Nephron progenitor cell (in vitro differentiated cells): ENCODE data around the gene FAM83B.

Source experiments
- DNase-seq: peaks from one replicate; pipeline ENCODE4 v3.0.0; 2021
- H3K27ac Mint-ChIP-seq: 2 replicates; pipeline ENCODE4 v1.8.0; 2021; ENCODE audit warnings: mild to moderate bottlenecking, moderate library complexity, mixed read lengths
- H3K27me3 Mint-ChIP-seq: 2 replicates; pipeline ENCODE4 v1.8.0; 2021; ENCODE audit warnings: mild to moderate bottlenecking, low read depth, mixed read lengths; ENCODE audit not compliant: poor library complexity
- H3K36me3 Mint-ChIP-seq: 2 replicates; pipeline ENCODE4 v1.8.0; 2021; ENCODE audit warnings: low read depth, mixed read lengths
- H3K4me1 Mint-ChIP-seq: 2 replicates; pipeline ENCODE4 v1.8.0; 2021; ENCODE audit warnings: mixed read lengths
- H3K4me3 Mint-ChIP-seq: 2 replicates; pipeline ENCODE4 v1.8.0; 2021; ENCODE audit warnings: mild to moderate bottlenecking, moderate library complexity, mixed read lengths
- H3K9me3 Mint-ChIP-seq: 2 replicates; pipeline ENCODE4 v1.8.0; 2021; ENCODE audit warnings: mild to moderate bottlenecking, moderate library complexity, mixed read lengths
- TF ChIP-seq, protein P1 (sequence below): fragments of 200-600 bp; sonication (generic); IDR thresholded peaks from 2 replicates; pipeline ENCODE4 v1.5.0; 2021; ENCODE audit warnings: antibody characterized with exemption

FAM83B gene

DNA sequence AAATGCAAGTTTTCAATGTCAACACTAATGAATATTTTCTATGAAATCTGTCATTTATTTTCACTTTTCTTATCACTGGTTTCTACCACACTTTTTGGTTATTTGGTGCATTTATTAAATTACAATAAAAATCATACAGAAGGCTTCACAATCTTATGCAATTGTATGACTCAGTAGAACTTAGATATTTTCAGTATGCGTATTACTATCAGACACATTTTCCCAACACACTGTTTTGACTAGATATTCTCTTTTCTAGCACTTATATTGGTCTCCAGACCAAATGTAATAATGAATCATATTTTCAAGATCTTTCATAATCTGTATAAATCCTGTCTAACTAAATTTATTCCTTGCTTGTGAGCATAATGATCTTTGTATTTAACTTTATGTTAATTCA, 74.1 kb downstream of the FAM83B start:
- TF ChIP-seq, protein P1, sequence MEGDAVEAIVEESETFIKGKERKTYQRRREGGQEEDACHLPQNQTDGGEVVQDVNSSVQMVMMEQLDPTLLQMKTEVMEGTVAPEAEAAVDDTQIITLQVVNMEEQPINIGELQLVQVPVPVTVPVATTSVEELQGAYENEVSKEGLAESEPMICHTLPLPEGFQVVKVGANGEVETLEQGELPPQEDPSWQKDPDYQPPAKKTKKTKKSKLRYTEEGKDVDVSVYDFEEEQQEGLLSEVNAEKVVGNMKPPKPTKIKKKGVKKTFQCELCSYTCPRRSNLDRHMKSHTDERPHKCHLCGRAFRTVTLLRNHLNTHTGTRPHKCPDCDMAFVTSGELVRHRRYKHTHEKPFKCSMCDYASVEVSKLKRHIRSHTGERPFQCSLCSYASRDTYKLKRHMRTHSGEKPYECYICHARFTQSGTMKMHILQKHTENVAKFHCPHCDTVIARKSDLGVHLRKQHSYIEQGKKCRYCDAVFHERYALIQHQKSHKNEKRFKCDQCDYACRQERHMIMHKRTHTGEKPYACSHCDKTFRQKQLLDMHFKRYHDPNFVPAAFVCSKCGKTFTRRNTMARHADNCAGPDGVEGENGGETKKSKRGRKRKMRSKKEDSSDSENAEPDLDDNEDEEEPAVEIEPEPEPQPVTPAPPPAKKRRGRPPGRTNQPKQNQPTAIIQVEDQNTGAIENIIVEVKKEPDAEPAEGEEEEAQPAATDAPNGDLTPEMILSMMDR, result no peak
- H3K9me3 Mint-ChIP-seq, result no peaks in the 10 kb centered on the region
- no peak overlapping the region for H3K4me3 Mint-ChIP-seq
- H3K27me3 Mint-ChIP-seq, result no peaks in the 10 kb centered on the region
- H3K36me3 Mint-ChIP-seq, result no peaks in the 10 kb centered on the region
- no peaks in the 10 kb centered on the region for H3K4me1 Mint-ChIP-seq
- no peak overlapping the region for H3K27ac Mint-ChIP-seq
- DNase-seq, result no peak

DNA sequence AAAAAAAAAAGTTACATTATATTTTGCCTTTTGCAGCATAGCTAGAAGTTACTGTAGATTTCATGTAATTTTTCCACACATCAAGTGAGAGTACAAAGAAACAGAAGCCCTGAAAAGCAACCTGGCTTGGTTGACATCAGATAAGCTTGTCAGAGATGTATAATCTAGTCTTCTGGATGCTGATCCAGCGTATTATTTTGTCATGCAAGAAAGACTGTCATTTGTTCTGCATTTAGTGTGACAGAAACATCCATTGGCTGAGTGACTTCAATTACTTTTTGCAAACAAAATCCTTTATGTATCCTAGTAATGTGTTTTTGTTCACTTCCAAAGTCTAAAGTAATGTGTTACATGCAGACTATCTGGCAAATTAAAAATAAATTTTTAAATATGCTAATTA, 75.3 kb downstream of the FAM83B start:
- H3K36me3 Mint-ChIP-seq, result no peaks in the 10 kb centered on the region

DNA sequence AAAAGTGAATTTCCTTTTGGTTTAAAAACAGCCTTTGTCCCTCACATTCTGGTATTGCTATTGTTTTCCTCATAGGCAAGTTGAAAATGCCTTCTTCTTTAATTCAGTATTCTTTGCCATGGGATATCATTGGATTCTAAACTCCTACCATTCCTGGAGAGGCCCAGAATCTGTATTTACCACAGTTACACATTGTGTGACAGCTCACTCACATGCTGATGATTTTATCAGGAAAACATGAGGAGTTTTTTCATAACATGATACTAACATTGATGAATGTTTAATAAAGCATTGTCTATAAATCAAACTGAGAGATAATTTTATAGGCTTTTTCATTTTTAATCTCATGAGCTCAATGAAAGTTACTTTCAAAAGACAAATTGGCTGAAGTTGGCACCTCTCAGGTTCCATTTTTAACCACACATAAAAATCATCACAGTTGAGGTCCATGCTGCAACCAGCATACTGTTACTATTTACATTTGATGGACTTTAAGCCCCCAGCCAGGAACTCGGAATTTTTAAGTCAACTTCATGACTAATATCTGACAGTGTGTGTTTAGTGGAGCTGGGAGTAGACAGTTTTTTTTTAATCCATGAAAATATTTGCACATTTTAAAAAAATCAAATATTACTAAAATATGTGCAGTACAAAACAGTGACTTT, 82.8 kb downstream of the FAM83B start:
- H3K4me1 Mint-ChIP-seq, result peaks cover 5% of the 10 kb centered on the region
- H3K36me3 Mint-ChIP-seq, result peaks cover 9% of the 10 kb centered on the region
- DNase-seq, result no peak
- TF ChIP-seq, protein P1, result no peak
- H3K9me3 Mint-ChIP-seq, result peaks cover 24% of the 10 kb centered on the region
- no peaks in the 10 kb centered on the region for H3K27me3 Mint-ChIP-seq
- no peak overlapping the region for H3K27ac Mint-ChIP-seq
- H3K4me3 Mint-ChIP-seq, result no peak overlapping the region

More for the DNA sequence above, 75.3 kb downstream of the FAM83B start:
- Mint-ChIP-seq H3K4me1 (no peaks in the 10 kb centered on the region), H3K4me3 (no peak overlapping the region), H3K27me3 (no peaks in the 10 kb centered on the region), H3K27ac (no peak overlapping the region), H3K9me3 (no peaks in the 10 kb centered on the region)
- TF ChIP-seq, protein P1, result no peak
- no peak for DNase-seq

DNA sequence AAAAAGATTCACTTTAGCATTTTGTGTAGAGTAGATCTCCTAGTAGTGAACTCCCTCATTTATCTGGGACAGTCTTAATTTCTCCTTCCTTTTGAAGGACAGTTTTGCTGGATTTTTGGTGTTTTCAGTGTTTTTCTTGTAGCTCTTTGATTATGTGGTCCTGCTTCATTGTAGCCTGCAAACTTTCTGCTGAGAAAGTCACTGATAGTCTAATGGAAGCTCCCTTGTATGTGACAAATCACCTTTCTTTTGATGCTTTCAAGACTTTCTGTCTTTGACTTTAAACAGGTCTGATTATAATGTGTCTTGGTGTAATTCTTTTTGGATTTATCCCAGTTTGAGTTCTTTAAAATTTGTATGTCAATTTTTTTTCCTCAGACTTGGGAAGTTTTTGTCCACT, 86.1 kb downstream of the FAM83B start:
- Mint-ChIP-seq H3K27ac (no peak overlapping the region), H3K9me3 (peaks cover 24% of the 10 kb centered on the region), H3K4me1 (peaks cover 5% of the 10 kb centered on the region), H3K27me3 (no peaks in the 10 kb centered on the region), H3K36me3 (peaks cover 9% of the 10 kb centered on the region), H3K4me3 (no peak overlapping the region)
- no peak for DNase-seq
- TF ChIP-seq, protein P1, result no peak

DNA sequence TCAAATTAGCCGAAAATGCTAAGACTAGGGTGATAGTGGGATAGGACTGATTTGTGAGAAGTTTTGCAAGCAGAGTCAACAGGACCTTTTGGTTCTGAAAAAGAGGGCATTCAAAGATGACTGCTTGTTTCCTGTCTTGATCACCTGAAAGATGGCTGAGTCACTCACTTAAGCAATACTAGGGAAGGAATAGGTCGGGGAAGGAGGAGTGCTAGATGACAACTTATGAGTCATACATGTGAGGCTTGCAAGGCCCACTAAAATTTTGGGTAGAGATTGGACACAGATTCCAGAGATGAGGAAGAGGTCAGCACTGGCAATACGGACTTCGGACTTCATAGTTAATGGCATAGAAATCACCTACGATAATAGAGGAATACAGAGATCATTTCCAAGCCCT, 89.2 kb downstream of the FAM83B start:
- Mint-ChIP-seq H3K9me3 (peaks cover 24% of the 10 kb centered on the region), H3K4me3 (no peak overlapping the region), H3K27me3 (no peaks in the 10 kb centered on the region), H3K4me1 (no peaks in the 10 kb centered on the region), H3K36me3 (peaks cover 9% of the 10 kb centered on the region), H3K27ac (no peak overlapping the region)
- TF ChIP-seq, protein P1, result no peak
- DNase-seq, result no peak

DNA sequence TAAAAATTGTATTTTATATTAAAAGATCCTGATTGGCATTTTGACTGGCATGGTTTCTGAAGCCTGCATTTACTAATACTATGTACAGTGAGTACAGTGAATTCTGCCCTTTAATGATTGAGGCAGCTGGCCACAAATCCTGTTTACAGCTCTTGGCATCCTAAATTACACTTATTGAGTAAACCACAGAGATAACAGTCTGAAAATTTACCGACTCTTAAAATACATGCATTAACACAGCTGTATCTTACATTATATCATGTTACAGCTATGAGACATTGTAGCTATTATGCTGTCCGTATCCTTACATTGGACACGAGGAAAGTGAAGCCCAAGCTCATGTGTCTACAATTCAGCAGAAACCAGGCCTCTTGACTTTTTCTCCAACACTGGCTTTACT, 90.8 kb downstream of the FAM83B start:
- Mint-ChIP-seq H3K4me1 (no peaks in the 10 kb centered on the region), H3K27me3 (no peaks in the 10 kb centered on the region), H3K36me3 (peaks cover 9% of the 10 kb centered on the region), H3K27ac (no peak overlapping the region), H3K9me3 (peaks cover 18% of the 10 kb centered on the region), H3K4me3 (no peak overlapping the region)
- TF ChIP-seq, protein P1, result no peak
- no peak for DNase-seq
